H9 (cell line): ENCODE data around the gene MRPL40. TPM values are rescaled to one million over a fixed set of nuclear protein-coding genes. Genes with fewer than 3 reads are reported as not detected.

Source experiments
- DNase-seq: peaks from one replicate; pipeline ENCODE4 v3.0.0-alpha.2; 2017
- H2AFZ ChIP-seq: one replicate; pipeline ENCODE4 v1.6.1; 2013; ENCODE audit warnings: mild to moderate bottlenecking, low read length, control low read depth, moderate library complexity
- H2AK5ac ChIP-seq: 2 replicates; pipeline ENCODE4 v1.6.1; 2013; ENCODE audit warnings: low read length, control low read depth, mixed read lengths; ENCODE audit not compliant: insufficient read length
- H2BK120ac ChIP-seq: one replicate; pipeline ENCODE4 v1.6.1; 2013; ENCODE audit warnings: low read depth, mild to moderate bottlenecking, low read length, control low read depth, inconsistent platforms; ENCODE audit not compliant: poor library complexity, severe bottlenecking
- H2BK12ac ChIP-seq: 2 replicates; pipeline ENCODE4 v1.6.1; 2013; ENCODE audit warnings: low read length, control low read depth, mixed read lengths, low read depth; ENCODE audit not compliant: insufficient read length
- H2BK15ac ChIP-seq: 2 replicates; pipeline ENCODE4 v1.6.1; 2013; ENCODE audit warnings: low read depth, low read length, control low read depth
- H2BK20ac ChIP-seq: one replicate; pipeline ENCODE4 v1.6.1; 2013; ENCODE audit warnings: low read depth, mild to moderate bottlenecking, low read length, control low read depth, inconsistent platforms; ENCODE audit not compliant: poor library complexity, severe bottlenecking
- H2BK5ac ChIP-seq: 2 replicates; pipeline ENCODE4 v1.6.1; 2013; ENCODE audit warnings: low read length, control low read depth, mixed read lengths; ENCODE audit not compliant: insufficient read length
- H3K14ac ChIP-seq: 2 replicates; pipeline ENCODE4 v1.6.1; 2013; ENCODE audit warnings: low read length, control low read depth; ENCODE audit not compliant: insufficient read depth
- H3K18ac ChIP-seq: 2 replicates; pipeline ENCODE4 v1.6.1; 2013; ENCODE audit warnings: low read depth, mild to moderate bottlenecking, mixed read lengths, low read length, control low read depth; ENCODE audit not compliant: insufficient read length
- H3K23ac ChIP-seq: 2 replicates; pipeline ENCODE4 v1.6.1; 2013; ENCODE audit warnings: low read length, control low read depth, mixed read lengths, low read depth; ENCODE audit not compliant: insufficient read length
- H3K23me2 ChIP-seq: 2 replicates; pipeline ENCODE4 v1.6.1; 2013; ENCODE audit warnings: low read depth, mild to moderate bottlenecking, mixed read lengths, low read length, control low read depth; ENCODE audit not compliant: insufficient read length, poor library complexity, severe bottlenecking
- H3K27ac ChIP-seq: 2 replicates; pipeline ENCODE4 v1.5.1; 2013; ENCODE audit warnings: low read length, control low read depth, mixed read lengths, low read depth; ENCODE audit not compliant: insufficient read length
- H3K27me3 ChIP-seq: 2 replicates; pipeline ENCODE4 v1.6.1; 2013; ENCODE audit warnings: low read length, control low read depth, inconsistent platforms; ENCODE audit not compliant: insufficient read depth
- H3K4ac ChIP-seq: 2 replicates; pipeline ENCODE4 v1.6.1; 2013; ENCODE audit warnings: low read depth, mild to moderate bottlenecking, control low read depth, inconsistent platforms, low read length, moderate library complexity
- H3K4me1 ChIP-seq: 2 replicates; pipeline ENCODE4 v1.6.1; 2013; ENCODE audit warnings: low read length, control low read depth, inconsistent platforms; ENCODE audit not compliant: insufficient read depth
- H3K4me2 ChIP-seq: 2 replicates; pipeline ENCODE4 v1.6.1; 2013; ENCODE audit warnings: low read length, control low read depth, mixed read lengths; ENCODE audit not compliant: insufficient read length, insufficient read depth
- H3K56ac ChIP-seq: 2 replicates; pipeline ENCODE4 v1.6.1; 2013; ENCODE audit warnings: low read depth, mild to moderate bottlenecking, mixed read lengths, low read length, control low read depth; ENCODE audit not compliant: insufficient read length
- H3K79me1 ChIP-seq: 2 replicates; pipeline ENCODE4 v1.6.1; 2013; ENCODE audit warnings: low read depth, mild to moderate bottlenecking, moderate library complexity, low read length, control low read depth, inconsistent platforms; ENCODE audit not compliant: insufficient read depth, poor library complexity, severe bottlenecking
- H3K79me2 ChIP-seq: 2 replicates; pipeline ENCODE4 v1.6.1; 2013; ENCODE audit warnings: low read length, control low read depth, inconsistent platforms; ENCODE audit not compliant: insufficient read depth
- H3K9ac ChIP-seq: 2 replicates; pipeline ENCODE4 v1.6.1; 2013; ENCODE audit warnings: low read length, control low read depth, mixed read lengths; ENCODE audit not compliant: insufficient read length; ENCODE audit errors: extremely low read depth
- H3K9me3 ChIP-seq: one replicate; pipeline ENCODE4 v1.6.1; 2013; ENCODE audit warnings: low read depth, low read length, inconsistent platforms; ENCODE audit not compliant: control insufficient read depth
- H3T11ph ChIP-seq: one replicate; pipeline ENCODE4 v1.6.1; 2013; ENCODE audit warnings: mild to moderate bottlenecking, low read length, control low read depth, inconsistent platforms
- H4K20me1 ChIP-seq: one replicate; pipeline ENCODE4 v1.6.1; 2013; ENCODE audit not compliant: control insufficient read depth, insufficient read length, insufficient read depth
- H4K5ac ChIP-seq: 2 replicates; pipeline ENCODE4 v1.6.1; 2013; ENCODE audit warnings: low read depth, mild to moderate bottlenecking, mixed read lengths, low read length, control low read depth; ENCODE audit not compliant: insufficient read length
- H4K8ac ChIP-seq: replicated peaks from 2 replicates; pipeline ENCODE4 v1.6.1; 2013; ENCODE audit warnings: low read length, control low read depth, mixed read lengths, low read depth; ENCODE audit not compliant: insufficient read length
- H4K91ac ChIP-seq: 2 replicates; pipeline ENCODE4 v1.6.1; 2013; ENCODE audit warnings: low read depth, mild to moderate bottlenecking, moderate library complexity, mixed read lengths, low read length, control low read depth; ENCODE audit not compliant: insufficient read length
- H3K27ac Mint-ChIP-seq, 3 experiments: 2 replicates in 2 of 3; 3 replicates in 1 of 3; pipeline ENCODE4 v1.8.0; 2020 to 2021; ENCODE audit warnings: mixed read lengths in 3 of 3, mild to moderate bottlenecking in 1 of 3, moderate library complexity in 1 of 3
- H3K27me3 Mint-ChIP-seq: 2 replicates; pipeline ENCODE4 v1.8.0; 2021; ENCODE audit warnings: low read depth, mild to moderate bottlenecking, moderate library complexity, mixed read lengths
- H3K36me3 Mint-ChIP-seq, 3 experiments: 2 replicates in 2 of 3; 3 replicates in 1 of 3; pipeline ENCODE4 v1.8.0; 2020 to 2021; ENCODE audit warnings: low read depth in 3 of 3, mixed read lengths in 3 of 3; ENCODE audit not compliant: insufficient read depth in 1 of 3
- H3K4me1 Mint-ChIP-seq, 2 experiments: 2 replicates each; pipeline ENCODE4 v1.8.0; 2020; ENCODE audit warnings: mixed read lengths in 2 of 2
- H3K4me3 Mint-ChIP-seq, 2 experiments: 2 replicates in 1 of 2; 3 replicates in 1 of 2; pipeline ENCODE4 v1.8.0; 2020 to 2021; ENCODE audit warnings: mild to moderate bottlenecking in 2 of 2, mixed read lengths in 2 of 2, moderate library complexity in 1 of 2
- H3K9me3 Mint-ChIP-seq, 2 experiments: 2 replicates in 1 of 2; 3 replicates in 1 of 2; pipeline ENCODE4 v1.8.0; 2020; ENCODE audit warnings: mild to moderate bottlenecking in 2 of 2, mixed read lengths in 2 of 2, moderate library complexity in 1 of 2
- CTCF ChIP-seq: fragments of 200-600 bp; sonication (generic); conservative IDR thresholded peaks from 3 replicates; pipeline ENCODE4 v1.8.0; 2021; ENCODE audit warnings: antibody characterized with exemption, mild to moderate bottlenecking
- WGBS: extraction: QIAGEN DNeasy Blood & Tissue Kit; methylation state at CpG from one replicate; pipeline ENCODE4 v1.1.7; 2013; ENCODE audit warnings: missing lambda C conversion rate, low lambda C conversion rate, mixed read lengths; ENCODE audit not compliant: insufficient read length; ENCODE audit errors: extremely low coverage; 5-methylcytosine and 5-hydroxymethylcytosine counted together
- total RNA-seq: library from RNA; stranded (reverse); gene quantifications from 2 replicates; pipeline ENCODE4 v1.2.1, GENCODE V29; 2021

MRPL40 gene
- total RNA-seq, 1 experiment from 2014 or later, result 15.2 TPM

- no peak overlapping the region for H3K4me2 ChIP-seq
- H2BK12ac ChIP-seq, result no peak overlapping the region
- no peaks in the 10 kb centered on the region for H3K4me1 Mint-ChIP-seq
- no peak overlapping the region for H2BK20ac ChIP-seq
- no peak for DNase-seq
- H3K27ac Mint-ChIP-seq, result no peak overlapping the region
- H3K23me2 ChIP-seq, result no peaks in the 10 kb centered on the region
- H2AFZ ChIP-seq, result no peak overlapping the region
- H3K79me1 ChIP-seq, result no peaks in the 10 kb centered on the region
- H3K79me2 ChIP-seq, result no peaks in the 10 kb centered on the region
- H3K18ac ChIP-seq, result no peak overlapping the region
- H3K27me3 Mint-ChIP-seq, result no peaks in the 10 kb centered on the region; the same call in 1 of the 2 replicates
- no peak overlapping the region for H3K9ac ChIP-seq
- H3K27ac ChIP-seq, result no peak overlapping the region
- no peak overlapping the region for H3K14ac ChIP-seq
- H4K20me1 ChIP-seq, result no peaks in the 10 kb centered on the region
- no peak overlapping the region for H4K91ac ChIP-seq
- no peak overlapping the region for H3K23ac ChIP-seq
- H2AK5ac ChIP-seq, result no peak overlapping the region
- no peaks in the 10 kb centered on the region for H3K9me3 ChIP-seq
- TF ChIP-seq CTCF, result no peak
- H3K4me1 ChIP-seq, result no peaks in the 10 kb centered on the region
- H2BK5ac ChIP-seq, result no peak overlapping the region
- no peak overlapping the region for H3K4ac ChIP-seq
- no peaks in the 10 kb centered on the region; a peak in 1 of 5 replicates for H3K9me3 Mint-ChIP-seq
- H3T11ph ChIP-seq, result no peak overlapping the region
- H4K8ac ChIP-seq, result no peak overlapping the region
- no peak overlapping the region for H4K5ac ChIP-seq
- H3K56ac ChIP-seq, result no peak overlapping the region
- no peak overlapping the region for H3K4me3 Mint-ChIP-seq
- H2BK120ac ChIP-seq, result no peak overlapping the region
- peaks cover 23 to 80% (median 39%) of the 10 kb centered on the region in 3 experiments; a peak in 6 of 7 replicates for H3K36me3 Mint-ChIP-seq
- no CpG with 5 or more reads among the region's 7 CpGs for WGBS
- H3K27me3 ChIP-seq, result no peaks in the 10 kb centered on the region
- no peak overlapping the region for H2BK15ac ChIP-seq
Measured at GRCh38 chr22:19463491-19464469, 31.4 kb downstream of the MRPL40 start.
